H1 (cell line): Measurements from ENCODE around the gene COL5A2. TPM values are rescaled to one million over a fixed set of nuclear protein-coding genes. Genes with fewer than 3 reads are reported as not detected.

Source experiments
- CTCF ChIA-PET: fragments of 300-600 bp; sonication (Branson Sonifier 250); formaldehyde crosslinking; loops from one replicate; lab custom pipeline; 2021; ENCODE audit not compliant: partially characterized antibody; lab: Charles Lee
- POLR2A ChIA-PET: fragments of 300-600 bp; sonication (Branson Sonifier 250); formaldehyde crosslinking; loops from one replicate; lab custom pipeline; 2021; ENCODE audit warnings: inconsistent platforms; ENCODE audit not compliant: partially characterized antibody; lab: Charles Lee
- DNase-seq, 2 experiments: peaks; one replicate each; pipeline versions ENCODE4 v3.0.0 to v3.0.0-alpha.2; 2010 to 2022; ENCODE audit warnings: low spot score in 2 of 2, low read depth in 1 of 2, mixed read lengths in 1 of 2
- FAIRE-seq: peaks from 2 replicates; lab custom pipeline; 2011; peaks lifted over from hg19 to GRCh38; lab: Jason Lieb, UNC
- H2AFZ ChIP-seq: 2 replicates; pipeline ENCODE4 v1.8.1; 2012; ENCODE audit warnings: low read length, inconsistent platforms
- H2AK5ac ChIP-seq: 2 replicates; pipeline ENCODE4 v1.6.1; 2013; ENCODE audit warnings: low read depth, low read length
- H2BK120ac ChIP-seq: replicated peaks from 2 replicates; pipeline ENCODE3; 2013; ENCODE audit warnings: low read depth, low read length, inconsistent platforms
- H2BK12ac ChIP-seq: 2 replicates; pipeline ENCODE4 v1.6.1; 2013; ENCODE audit warnings: low read depth, low read length
- H2BK15ac ChIP-seq: 2 replicates; pipeline ENCODE4 v1.6.1; 2013; ENCODE audit warnings: low read length
- H2BK20ac ChIP-seq: 2 replicates; pipeline ENCODE4 v1.6.1; 2013; ENCODE audit warnings: low read length
- H2BK5ac ChIP-seq: 2 replicates; pipeline ENCODE4 v1.6.1; 2013; ENCODE audit warnings: low read depth, low read length
- H3K14ac ChIP-seq: 2 replicates; pipeline ENCODE4 v1.6.1; 2013; ENCODE audit warnings: inconsistent platforms; ENCODE audit not compliant: insufficient read length
- H3K18ac ChIP-seq: 2 replicates; pipeline ENCODE4 v1.6.1; 2013; ENCODE audit warnings: low read length; ENCODE audit errors: extremely low read depth
- H3K23ac ChIP-seq: 2 replicates; pipeline ENCODE4 v1.6.1; 2013; ENCODE audit warnings: inconsistent platforms; ENCODE audit not compliant: insufficient read length
- H3K23me2 ChIP-seq: 2 replicates; pipeline ENCODE4 v1.6.1; 2013; ENCODE audit warnings: low read depth, low read length
- H3K27ac ChIP-seq: 2 replicates; pipeline ENCODE4 v1.6.1; 2011; ENCODE audit warnings: low read depth, low read length, inconsistent platforms
- H3K27me3 ChIP-seq, 4 experiments: replicated peaks in 1 of 4; 1 replicate in 1 of 4; 2 replicates in 3 of 4; pipeline versions ENCODE4 v1.6.1 to v1.8.1; 2011 to 2013; ENCODE audit warnings: low read length in 3 of 4, mild to moderate bottlenecking in 3 of 4, inconsistent platforms in 2 of 4, mixed read lengths in 2 of 4, moderate library complexity in 1 of 4; ENCODE audit not compliant: control insufficient read depth in 3 of 4, insufficient read depth in 3 of 4; ENCODE audit errors: extremely low read depth in 1 of 4
- H3K36me3 ChIP-seq, 4 experiments: 2 replicates each; pipeline versions ENCODE4 v1.6.1 to v1.8.1; 2011 to 2013; ENCODE audit warnings: mild to moderate bottlenecking in 4 of 4, low read length in 3 of 4, moderate library complexity in 2 of 4, control low read depth in 1 of 4, inconsistent platforms in 1 of 4; ENCODE audit not compliant: insufficient read depth in 4 of 4, control insufficient read depth in 2 of 4
- H3K4ac ChIP-seq: replicated peaks from 2 replicates; pipeline ENCODE3; 2013; ENCODE audit warnings: low read length, low read depth, mixed read lengths, inconsistent platforms; ENCODE audit not compliant: insufficient read length
- H3K4me1 ChIP-seq, 4 experiments: replicated peaks in 1 of 4; 1 replicate in 1 of 4; 2 replicates in 3 of 4; pipeline versions ENCODE4 v1.6.1 to v1.8.1; 2011 to 2013; ENCODE audit warnings: low read length in 3 of 4, inconsistent platforms in 2 of 4, mixed read lengths in 1 of 4; ENCODE audit not compliant: insufficient read depth in 4 of 4, control insufficient read depth in 3 of 4
- H3K4me2 ChIP-seq, 2 experiments: 2 replicates each; pipeline versions ENCODE4 v1.6.1 to v1.8.1; 2011 to 2013; ENCODE audit warnings: low read depth in 2 of 2, low read length in 2 of 2, control low read depth in 1 of 2, inconsistent platforms in 1 of 2, mild to moderate bottlenecking in 1 of 2; ENCODE audit not compliant: insufficient read depth in 1 of 2
- H3K4me3 ChIP-seq, 4 experiments: fragments of 200-600, 300-600 bp in 1 of 4; sonication (generic), shearing (Covaris generic), sonication (Bioruptor Twin) in 1 of 4; 2 replicates each; pipeline versions ENCODE4 v1.5.1 to v1.8.1; 2011 to 2016; ENCODE audit warnings: low read length in 4 of 4, low read depth in 3 of 4, control low read depth in 2 of 4, inconsistent platforms in 2 of 4, mild to moderate bottlenecking in 2 of 4, mixed read lengths in 1 of 4, moderate library complexity in 1 of 4; ENCODE audit not compliant: insufficient read depth in 2 of 4; ENCODE audit errors: extremely low read depth in 1 of 4
- H3K56ac ChIP-seq: replicated peaks from 2 replicates; pipeline ENCODE3; 2013; ENCODE audit warnings: low read depth, mild to moderate bottlenecking, mixed read lengths, low read length, inconsistent platforms; ENCODE audit not compliant: insufficient read length
- H3K79me1 ChIP-seq: 2 replicates; pipeline ENCODE4 v1.6.1; 2013; ENCODE audit warnings: low read depth, low read length, control low read depth
- H3K79me2 ChIP-seq, 2 experiments: 2 replicates each; pipeline versions ENCODE4 v1.6.1 to v1.8.1; 2012 to 2013; ENCODE audit warnings: low read length in 2 of 2, mild to moderate bottlenecking in 2 of 2, inconsistent platforms in 1 of 2; ENCODE audit not compliant: insufficient read depth in 2 of 2, control insufficient read depth in 1 of 2
- H3K9ac ChIP-seq, 4 experiments: replicated peaks in 1 of 4; 1 replicate in 1 of 4; 2 replicates in 3 of 4; pipeline versions ENCODE4 v1.6.1 to v1.8.1; 2011 to 2013; ENCODE audit warnings: low read depth in 3 of 4, low read length in 3 of 4, control low read depth in 2 of 4, mild to moderate bottlenecking in 2 of 4, moderate library complexity in 2 of 4, inconsistent platforms in 1 of 4; ENCODE audit errors: extremely low read depth in 1 of 4
- H3K9me3 ChIP-seq, 2 experiments: 2 replicates each; pipeline versions ENCODE4 v1.6.1 to v1.8.1; 2012 to 2013; ENCODE audit warnings: mild to moderate bottlenecking in 2 of 2, moderate library complexity in 2 of 2, control low read depth in 1 of 2, inconsistent platforms in 1 of 2, low read depth in 1 of 2, low read length in 1 of 2, mixed read lengths in 1 of 2; ENCODE audit not compliant: insufficient read depth in 2 of 2
- H4K20me1 ChIP-seq, 2 experiments: replicated peaks in 1 of 2; 2 replicates each; pipeline versions ENCODE3 to v1.8.1; 2011 to 2013; ENCODE audit warnings: inconsistent platforms in 2 of 2, low read length in 2 of 2, mild to moderate bottlenecking in 1 of 2; ENCODE audit not compliant: insufficient read depth in 2 of 2, control insufficient read depth in 1 of 2
- H4K5ac ChIP-seq: 2 replicates; pipeline ENCODE4 v1.6.1; 2013; ENCODE audit warnings: low read length, low read depth, mixed read lengths, inconsistent platforms; ENCODE audit not compliant: insufficient read length
- H4K8ac ChIP-seq: 2 replicates; pipeline ENCODE4 v1.8.0; 2013; ENCODE audit warnings: mild to moderate bottlenecking, moderate library complexity, low read length, inconsistent platforms; ENCODE audit not compliant: insufficient read depth; ENCODE audit errors: extremely low read depth
- H4K91ac ChIP-seq: replicated peaks from 2 replicates; pipeline ENCODE3; 2013; ENCODE audit warnings: low read length, mixed read lengths, inconsistent platforms; ENCODE audit not compliant: insufficient read length
- CBX8 ChIP-seq: fragments of 300-800, 300-1000 bp; sonication (generic); IDR thresholded peaks from 2 replicates; pipeline ENCODE4 v1.7.1; 2016; ENCODE audit warnings: low read depth, low read length, borderline replicate concordance
- GABPA ChIP-seq: IDR thresholded peaks from 2 replicates; pipeline ENCODE4 v1.6.1; 2011; ENCODE audit warnings: mild to moderate bottlenecking, low read length, moderate library complexity, borderline replicate concordance; ENCODE audit not compliant: insufficient read depth
- ZNF274 ChIP-seq: IDR thresholded peaks from 2 replicates; pipeline ENCODE4 v1.7.0; 2012; ENCODE audit warnings: low read length, borderline replicate concordance; ENCODE audit errors: extremely low read depth
- WGBS, 2 experiments: shearing (Covaris generic) in 1 of 2; methylation state at CpG; one replicate each; pipeline versions ENCODE4 v1.1.6 to v1.1.7; 2013 to 2015; ENCODE audit warnings: low lambda C conversion rate in 2 of 2, mixed read lengths in 2 of 2, inconsistent platforms in 1 of 2, low coverage in 1 of 2, missing lambda C conversion rate in 1 of 2; ENCODE audit not compliant: insufficient replicate concordance in 2 of 2, insufficient coverage in 1 of 2, insufficient read length in 1 of 2; ENCODE audit errors: extremely low coverage in 1 of 2, missing lambda C conversion rate in 1 of 2; 5-methylcytosine and 5-hydroxymethylcytosine counted together
- polyA plus RNA-seq, 7 experiments: library from polyadenylated mRNA; depleted of rRNA in 3 of 7; stranded (reverse) in 5 of 7; unstranded in 2 of 7; fragments of >200 nt in 5 of 7; fragments of 200-250 nt in 2 of 7; gene quantifications; 1 replicate in 5 of 7; 2 replicates in 1 of 7; 4 replicates in 1 of 7; pipeline versions ENCODE4 v1.2.1 to v1.2.3, GENCODE V29; 2011 to 2013; ENCODE audit warnings: missing spikeins in 2 of 7, mixed read lengths in 2 of 7
- total RNA-seq: library from RNA; stranded (reverse); fragmentation: NEBNext Ultra II Directional; extraction: Animal tissue kit (Norgen Biotek cat#: 25700); gene quantifications from 2 replicates; pipeline ENCODE4 v1.2.1, GENCODE V29; 2021
- TF ChIP-seq, protein P1 (sequence below): IDR thresholded peaks from 2 replicates; pipeline ENCODE4 v1.6.1; 2012; ENCODE audit warnings: inconsistent platforms

COL5A2 gene
- total and polyA plus RNA-seq, 2 of the 8 experiments (the other 6 are each of a cell fraction or from before 2014, with no cell fraction given) = 4.7 to 24.2 TPM

DNA sequence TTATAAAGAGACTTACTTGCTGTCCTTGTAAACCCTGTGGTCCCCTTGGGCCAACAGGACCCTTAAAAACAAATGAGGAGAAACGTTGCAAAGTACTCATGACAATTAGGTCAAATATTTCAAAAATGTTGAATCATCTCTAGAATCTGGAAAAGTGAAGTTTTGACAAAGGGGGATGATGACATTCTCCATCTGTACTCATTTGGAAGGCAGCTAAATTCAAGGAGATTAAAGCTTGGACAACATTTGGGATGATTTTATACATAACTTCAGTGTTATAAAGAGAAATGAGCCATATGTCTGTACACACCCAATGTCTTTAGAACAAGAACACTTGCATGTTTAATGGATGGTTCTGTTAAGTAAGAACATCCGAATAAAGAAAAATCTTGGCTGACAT is 92.9 kb downstream of the COL5A2 start:
- H2AFZ ChIP-seq = no peak overlapping the region
- H3K23ac ChIP-seq = no peak overlapping the region
- no peak overlapping the region for H3K27ac ChIP-seq
- no peaks in the 10 kb centered on the region for H3K9me3 ChIP-seq
- H4K91ac ChIP-seq = no peak overlapping the region
- H3K56ac ChIP-seq = no peak overlapping the region
- H2AK5ac ChIP-seq = no peak overlapping the region
- no peak overlapping the region for H3K4ac ChIP-seq
- no peaks in the 10 kb centered on the region for H4K20me1 ChIP-seq
- H3K79me1 ChIP-seq = no peaks in the 10 kb centered on the region
- ChIA-PET CTCF (interaction anchor here (1.9 kb wide), 1 partner anchor 7 kb away, joined by 7 read pairs; no protein-coding TSS in a partner anchor), POLR2A (no interaction called here)
- TF ChIP-seq, protein P1, sequence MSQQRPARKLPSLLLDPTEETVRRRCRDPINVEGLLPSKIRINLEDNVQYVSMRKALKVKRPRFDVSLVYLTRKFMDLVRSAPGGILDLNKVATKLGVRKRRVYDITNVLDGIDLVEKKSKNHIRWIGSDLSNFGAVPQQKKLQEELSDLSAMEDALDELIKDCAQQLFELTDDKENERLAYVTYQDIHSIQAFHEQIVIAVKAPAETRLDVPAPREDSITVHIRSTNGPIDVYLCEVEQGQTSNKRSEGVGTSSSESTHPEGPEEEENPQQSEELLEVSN = no peak
- TF ChIP-seq CBX8 = no peak
- TF ChIP-seq GABPA = no peak
- TF ChIP-seq ZNF274 = no peak
- H3K27me3 ChIP-seq = no peaks in the 10 kb centered on the region
- H2BK15ac ChIP-seq = no peak overlapping the region
- FAIRE-seq = no peak
- H3K4me2 ChIP-seq = no peak overlapping the region
- H4K5ac ChIP-seq = no peak overlapping the region
- H3K4me3 ChIP-seq = no peak overlapping the region
- H3K9ac ChIP-seq = no peak overlapping the region
- H2BK120ac ChIP-seq = no peak overlapping the region
- H3K23me2 ChIP-seq = no peaks in the 10 kb centered on the region
- H2BK12ac ChIP-seq = no peak overlapping the region
- DNase-seq = no peak
- H4K8ac ChIP-seq = no peak overlapping the region
- H3K14ac ChIP-seq = no peak overlapping the region
- H3K79me2 ChIP-seq = no peaks in the 10 kb centered on the region
- H3K4me1 ChIP-seq = 0 out of 7 replicates have a peak, but pooled peaks cover 0 to 3% (median 0%) of the 10 kb centered on the region in 4 experiments
- H3K18ac ChIP-seq = no peak overlapping the region
- no peak overlapping the region for H2BK5ac ChIP-seq
- no peak overlapping the region for H2BK20ac ChIP-seq
- H3K36me3 ChIP-seq = no peaks in the 10 kb centered on the region
- 92% methylated on average over 2 of the region's 2 CpGs; no CpG with 5 or more reads in 1 of the 2 experiments for WGBS, 2 experiments
